ENCODE measurements around the gene MAPK6. TPM values are rescaled to one million over a fixed set of nuclear protein-coding genes. Genes with fewer than 3 reads are reported as not detected.

The MAPK6 gene
- total RNA-seq, 2 experiments from 2014 or later = 48.5 to 49.8 TPM

GRCh38 chr15:52010633-52011595 lies 8.1 kb upstream of the MAPK6 start:
- TF ChIP-seq, protein P1, sequence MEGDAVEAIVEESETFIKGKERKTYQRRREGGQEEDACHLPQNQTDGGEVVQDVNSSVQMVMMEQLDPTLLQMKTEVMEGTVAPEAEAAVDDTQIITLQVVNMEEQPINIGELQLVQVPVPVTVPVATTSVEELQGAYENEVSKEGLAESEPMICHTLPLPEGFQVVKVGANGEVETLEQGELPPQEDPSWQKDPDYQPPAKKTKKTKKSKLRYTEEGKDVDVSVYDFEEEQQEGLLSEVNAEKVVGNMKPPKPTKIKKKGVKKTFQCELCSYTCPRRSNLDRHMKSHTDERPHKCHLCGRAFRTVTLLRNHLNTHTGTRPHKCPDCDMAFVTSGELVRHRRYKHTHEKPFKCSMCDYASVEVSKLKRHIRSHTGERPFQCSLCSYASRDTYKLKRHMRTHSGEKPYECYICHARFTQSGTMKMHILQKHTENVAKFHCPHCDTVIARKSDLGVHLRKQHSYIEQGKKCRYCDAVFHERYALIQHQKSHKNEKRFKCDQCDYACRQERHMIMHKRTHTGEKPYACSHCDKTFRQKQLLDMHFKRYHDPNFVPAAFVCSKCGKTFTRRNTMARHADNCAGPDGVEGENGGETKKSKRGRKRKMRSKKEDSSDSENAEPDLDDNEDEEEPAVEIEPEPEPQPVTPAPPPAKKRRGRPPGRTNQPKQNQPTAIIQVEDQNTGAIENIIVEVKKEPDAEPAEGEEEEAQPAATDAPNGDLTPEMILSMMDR (IDR thresholded peaks at IDR 0.05) = no peak
- ChIA-PET CTCF (no interaction called here), POLR2A (no interaction called here)
- Histone ChIP-seq H3K27me3 (ENCODE audit: control insufficient read depth in 1 of 2, insufficient read depth in 2 of 2, low read length in 2 of 2) (no peaks in the 10 kb centered on the region), H3K9me3 (ENCODE audit: control insufficient read depth in 1 of 2, insufficient read depth in 1 of 2, low read length in 2 of 2) (no peaks in the 10 kb centered on the region), H3K36me3 (ENCODE audit: insufficient read depth, low read length) (no peaks in the 10 kb centered on the region), H3K4me1 (ENCODE audit: insufficient read depth, low read length) (peaks cover 20% of the 10 kb centered on the region), H3K27ac (ENCODE audit: low read depth in 1 of 2, low read length in 2 of 2) (no peak overlapping the region), H3K4me3 (ENCODE audit: low read length) (no peak overlapping the region)
- ATAC-seq (ENCODE audit: poor library complexity) (no peak), DNase-seq (no peak)
- Mint-ChIP-seq H3K9me3 (no peaks in the 10 kb centered on the region), H3K4me3 (no peak overlapping the region), H3K4me1 (ENCODE audit: low read depth) (peaks cover 22% of the 10 kb centered on the region), H3K36me3 (ENCODE audit: low read depth) (no peaks in the 10 kb centered on the region), H3K27me3 (no peaks in the 10 kb centered on the region), H3K27ac (no peak overlapping the region)
- intact Hi-C loops (cut with DNase I, micrococcal nuclease) = no loop called here

DNA sequence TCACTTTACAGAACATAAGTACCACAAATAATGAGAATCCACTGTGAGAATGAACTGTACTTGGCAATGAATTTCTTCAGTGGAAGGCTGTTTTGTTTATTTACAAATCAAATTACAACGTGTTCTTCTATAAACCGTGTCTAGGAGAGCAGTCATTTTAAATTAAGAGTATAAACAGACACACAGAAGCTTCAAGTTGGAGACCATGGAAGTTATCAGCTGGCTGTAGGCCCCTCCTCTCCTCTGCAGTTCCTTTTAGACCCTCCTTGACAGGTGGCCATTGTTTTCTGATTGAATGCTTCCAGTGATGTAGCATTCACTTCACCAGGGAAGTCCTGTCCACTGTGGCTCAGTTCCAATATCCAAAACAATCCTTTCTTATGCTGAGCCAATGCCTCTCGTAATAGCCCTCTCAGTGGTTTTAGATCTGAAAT lies 7.3 kb upstream of the MAPK6 start:
- POLR2A ChIA-PET = no interaction called here
- H3K4me1 ChIP-seq (ENCODE audit: insufficient read depth, low read length) = peaks cover 17% of the 10 kb centered on the region
- no peak overlapping the region for H3K27ac ChIP-seq (ENCODE audit: low read depth in 1 of 2, low read length in 2 of 2)

GRCh38 chr15:52012210-52012609 lies 6.8 kb upstream of the MAPK6 start:
- Histone ChIP-seq H3K9me3 (ENCODE audit: control insufficient read depth in 1 of 2, insufficient read depth in 1 of 2, low read length in 2 of 2) (no peaks in the 10 kb centered on the region), H3K4me3 (ENCODE audit: low read length) (no peak overlapping the region), H3K36me3 (ENCODE audit: insufficient read depth, low read length) (no peaks in the 10 kb centered on the region), H3K27ac (ENCODE audit: low read depth in 1 of 2, low read length in 2 of 2) (no peak overlapping the region), H3K4me1 (ENCODE audit: insufficient read depth, low read length) (peaks cover 12% of the 10 kb centered on the region), H3K27me3 (ENCODE audit: control insufficient read depth in 1 of 2, insufficient read depth in 2 of 2, low read length in 2 of 2) (no peaks in the 10 kb centered on the region)
- ChIA-PET POLR2A (no interaction called here), CTCF (interaction anchor here (1.2 kb wide), 1 partner anchor 8 kb away, joined by 5 read pairs; no protein-coding TSS in a partner anchor)
- no peak for ATAC-seq (ENCODE audit: poor library complexity)
- H3K4me3 Mint-ChIP-seq = no peak overlapping the region
- peaks cover 15% of the 10 kb centered on the region for H3K4me1 Mint-ChIP-seq (ENCODE audit: low read depth)
- intact Hi-C loops (cut with DNase I, micrococcal nuclease) = no loop called here
- H3K27ac Mint-ChIP-seq = no peak overlapping the region
- TF ChIP-seq, protein P1 (IDR thresholded peaks at IDR 0.05) = no peak
- no peak for DNase-seq
- no peaks in the 10 kb centered on the region for H3K9me3 Mint-ChIP-seq
- no peaks in the 10 kb centered on the region for H3K36me3 Mint-ChIP-seq (ENCODE audit: low read depth)
- no peaks in the 10 kb centered on the region for H3K27me3 Mint-ChIP-seq

More for the DNA sequence above, 7.3 kb upstream of the MAPK6 start:
- CTCF ChIA-PET = no interaction called here
- Mint-ChIP-seq H3K27me3 (no peaks in the 10 kb centered on the region), H3K4me3 (no peak overlapping the region), H3K27ac (no peak overlapping the region), H3K9me3 (no peaks in the 10 kb centered on the region), H3K4me1 (ENCODE audit: low read depth) (peaks cover 15% of the 10 kb centered on the region), H3K36me3 (ENCODE audit: low read depth) (no peaks in the 10 kb centered on the region)
- intact Hi-C loops (cut with DNase I, micrococcal nuclease) = no loop called here
- H3K36me3 ChIP-seq (ENCODE audit: insufficient read depth, low read length) = no peaks in the 10 kb centered on the region
- no peaks in the 10 kb centered on the region for H3K9me3 ChIP-seq (ENCODE audit: control insufficient read depth in 1 of 2, insufficient read depth in 1 of 2, low read length in 2 of 2)
- ATAC-seq (ENCODE audit: poor library complexity) = no peak
- TF ChIP-seq, protein P1 (IDR thresholded peaks at IDR 0.05) = no peak
- H3K27me3 ChIP-seq (ENCODE audit: control insufficient read depth in 1 of 2, insufficient read depth in 2 of 2, low read length in 2 of 2) = no peaks in the 10 kb centered on the region
- no peak overlapping the region for H3K4me3 ChIP-seq (ENCODE audit: low read length)
- no peak for DNase-seq
